Measurements from ENCODE around the gene RINT1. TPM values are rescaled to one million over a fixed set of nuclear protein-coding genes. Genes with fewer than 3 reads are reported as not detected.

The RINT1 gene
- total RNA-seq, 1 donor from 2014 or later: 28.1 TPM

- TF ChIP-seq CTCF (IDR thresholded peaks at IDR 0.05; ENCODE audit: insufficient read depth, low read depth, low read length) (no peak), EZH2 (IDR thresholded peaks at IDR 0.05; ENCODE audit: insufficient read depth, low read length) (no peak)
- no peak overlapping the region for H3K27ac ChIP-seq (ENCODE audit: low read depth, low read length)
- peaks cover 26% of the 10 kb centered on the region for H4K20me1 ChIP-seq (ENCODE audit: insufficient read depth, low read length)
- H3K4me2 ChIP-seq (ENCODE audit: low read length): no peak overlapping the region
- H3K27me3 Mint-ChIP-seq (ENCODE audit: low read depth, unreplicated experiment): no peaks in the 10 kb centered on the region
- no peaks in the 10 kb centered on the region for H3K9me3 ChIP-seq (ENCODE audit: insufficient read depth, low read depth, low read length)
- H3K4me3 Mint-ChIP-seq (ENCODE audit: unreplicated experiment): no peak overlapping the region
- peaks cover 4% of the 10 kb centered on the region for H3K4me1 Mint-ChIP-seq (ENCODE audit: low read depth, unreplicated experiment)
- peaks cover 4% of the 10 kb centered on the region for H3K4me1 ChIP-seq (ENCODE audit: insufficient read depth, low read length)
- H3K79me2 ChIP-seq (ENCODE audit: insufficient read depth, low read length): peaks cover 25% of the 10 kb centered on the region
- H3K36me3 Mint-ChIP-seq (ENCODE audit: low read depth, unreplicated experiment): peaks cover 15% of the 10 kb centered on the region
- H3K4me3 ChIP-seq (ENCODE audit: insufficient read depth, low read depth, low read length): no peak overlapping the region
- FAIRE-seq: no peak
- no peak overlapping the region for H2AFZ ChIP-seq (ENCODE audit: low read depth, low read length)
- no peak overlapping the region for H3K9ac ChIP-seq (ENCODE audit: low read length)
- peaks cover 37% of the 10 kb centered on the region for H3K36me3 ChIP-seq (ENCODE audit: insufficient read depth, low read length)
- no peaks in the 10 kb centered on the region for H3K9me3 Mint-ChIP-seq (ENCODE audit: unreplicated experiment)
- H3K27me3 ChIP-seq (ENCODE audit: insufficient read depth, low read length): no peaks in the 10 kb centered on the region
- H3K27ac Mint-ChIP-seq (ENCODE audit: unreplicated experiment): no peak overlapping the region
- no peak for DNase-seq (ENCODE audit: low read depth)
These were observed 6.3 kb downstream of the RINT1 start for GRCh38 chr7:105538339-105538738.

DNA sequence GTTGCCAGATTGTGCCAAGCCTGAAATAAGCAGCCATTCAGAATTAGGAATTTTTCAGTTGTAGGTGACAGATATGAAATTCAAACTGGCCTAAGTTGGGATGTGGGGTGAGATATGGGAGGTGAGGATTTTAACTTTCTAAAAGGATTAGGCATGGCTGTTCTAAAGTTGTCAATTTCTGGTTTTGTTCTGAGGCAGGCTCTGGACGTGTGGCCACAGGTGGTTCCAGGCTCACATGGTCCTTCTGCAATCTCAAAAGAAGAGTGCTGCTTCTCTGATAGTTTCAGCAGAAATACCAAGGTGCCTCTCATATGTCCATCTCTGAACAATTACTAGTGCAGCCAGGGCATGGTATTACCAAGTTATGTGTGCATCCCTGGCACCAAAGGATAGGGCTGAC, 27.9 kb downstream of the RINT1 start:
- no peak overlapping the region for H3K4me2 ChIP-seq (ENCODE audit: low read length)
- no peak overlapping the region for H3K4me3 ChIP-seq (ENCODE audit: insufficient read depth, low read depth, low read length)
- DNase-seq (ENCODE audit: low read depth) (no peak), FAIRE-seq (no peak)
- H3K27me3 ChIP-seq (ENCODE audit: insufficient read depth, low read length): no peaks in the 10 kb centered on the region
- Mint-ChIP-seq H3K9me3 (ENCODE audit: unreplicated experiment) (no peaks in the 10 kb centered on the region), H3K27me3 (ENCODE audit: low read depth, unreplicated experiment) (no peaks in the 10 kb centered on the region), H3K27ac (ENCODE audit: unreplicated experiment) (no peak overlapping the region), H3K36me3 (ENCODE audit: low read depth, unreplicated experiment) (peaks cover 13% of the 10 kb centered on the region), H3K4me1 (ENCODE audit: low read depth, unreplicated experiment) (no peaks in the 10 kb centered on the region), H3K4me3 (ENCODE audit: unreplicated experiment) (no peak overlapping the region)
- no peak overlapping the region for H2AFZ ChIP-seq (ENCODE audit: low read depth, low read length)
- no peaks in the 10 kb centered on the region for H3K4me1 ChIP-seq (ENCODE audit: insufficient read depth, low read length)
- H4K20me1 ChIP-seq (ENCODE audit: insufficient read depth, low read length): peaks cover 4% of the 10 kb centered on the region
- H3K27ac ChIP-seq (ENCODE audit: low read depth, low read length): no peak overlapping the region
- H3K79me2 ChIP-seq (ENCODE audit: insufficient read depth, low read length): no peaks in the 10 kb centered on the region
- H3K36me3 ChIP-seq (ENCODE audit: insufficient read depth, low read length): peaks cover 28% of the 10 kb centered on the region
- H3K9ac ChIP-seq (ENCODE audit: low read length): no peak overlapping the region
- H3K9me3 ChIP-seq (ENCODE audit: insufficient read depth, low read depth, low read length): no peaks in the 10 kb centered on the region
- TF ChIP-seq EZH2 (IDR thresholded peaks at IDR 0.05; ENCODE audit: insufficient read depth, low read length): no peak
- no peak for TF ChIP-seq CTCF (IDR thresholded peaks at IDR 0.05; ENCODE audit: insufficient read depth, low read depth, low read length)

DNA sequence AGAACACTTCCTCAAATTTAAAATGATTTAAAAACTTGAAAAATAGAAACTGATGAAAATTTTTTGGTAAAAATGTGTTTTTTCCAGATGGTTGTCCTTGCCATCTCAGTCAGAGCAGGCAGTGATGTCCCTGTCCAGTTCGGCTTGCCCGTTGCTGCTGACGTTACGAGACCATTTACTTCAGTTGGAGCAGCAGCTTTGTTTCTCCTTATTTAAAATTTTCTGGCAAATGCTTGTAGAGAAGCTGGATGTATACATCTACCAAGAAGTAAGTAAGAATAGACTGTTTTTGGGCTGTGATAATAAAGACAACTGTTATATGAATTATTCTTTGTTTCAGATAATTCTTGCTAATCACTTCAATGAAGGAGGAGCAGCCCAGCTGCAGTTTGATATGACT, 33.2 kb downstream of the RINT1 start:
- no peaks in the 10 kb centered on the region for H3K27me3 Mint-ChIP-seq (ENCODE audit: low read depth, unreplicated experiment)
- Histone ChIP-seq H4K20me1 (ENCODE audit: insufficient read depth, low read length) (peaks cover 1% of the 10 kb centered on the region), H2AFZ (ENCODE audit: low read depth, low read length) (no peak overlapping the region), H3K36me3 (ENCODE audit: insufficient read depth, low read length) (peaks cover 35% of the 10 kb centered on the region), H3K9me3 (ENCODE audit: insufficient read depth, low read depth, low read length) (no peaks in the 10 kb centered on the region), H3K27ac (ENCODE audit: low read depth, low read length) (no peak overlapping the region), H3K4me2 (ENCODE audit: low read length) (no peak overlapping the region), H3K4me1 (ENCODE audit: insufficient read depth, low read length) (no peaks in the 10 kb centered on the region), H3K9ac (ENCODE audit: low read length) (no peak overlapping the region), H3K4me3 (ENCODE audit: insufficient read depth, low read depth, low read length) (no peak overlapping the region), H3K79me2 (ENCODE audit: insufficient read depth, low read length) (no peaks in the 10 kb centered on the region), H3K27me3 (ENCODE audit: insufficient read depth, low read length) (no peaks in the 10 kb centered on the region)
- no peaks in the 10 kb centered on the region for H3K4me1 Mint-ChIP-seq (ENCODE audit: low read depth, unreplicated experiment)
- no peak for FAIRE-seq
- H3K36me3 Mint-ChIP-seq (ENCODE audit: low read depth, unreplicated experiment): peaks cover 8% of the 10 kb centered on the region
- no peaks in the 10 kb centered on the region for H3K9me3 Mint-ChIP-seq (ENCODE audit: unreplicated experiment)
- no peak for TF ChIP-seq EZH2 (IDR thresholded peaks at IDR 0.05; ENCODE audit: insufficient read depth, low read length)
- no peak for TF ChIP-seq CTCF (IDR thresholded peaks at IDR 0.05; ENCODE audit: insufficient read depth, low read depth, low read length)
- H3K4me3 Mint-ChIP-seq (ENCODE audit: unreplicated experiment): no peak overlapping the region
- no peak for DNase-seq (ENCODE audit: low read depth)
- H3K27ac Mint-ChIP-seq (ENCODE audit: unreplicated experiment): no peak overlapping the region
